H1 (cell line): ENCODE data around the gene ANP32B.
"Not testable (repeated sequence)": the region's sequence is repeated elsewhere in the genome, so short reads cannot be mapped to it uniquely, and the experiment has no call there.

Source experiments
- ATF3 ChIP-seq: IDR thresholded peaks from 2 replicates; pipeline ENCODE4 v1.6.1; 2011; ENCODE audit warnings: low read depth, mild to moderate bottlenecking, low read length; ENCODE audit not compliant: insufficient read depth
- BRCA1 ChIP-seq: IDR thresholded peaks from 2 replicates; pipeline ENCODE4 v1.6.1; 2012; ENCODE audit warnings: low read depth, low read length, improper control_type of control experiment
- CTCF ChIP-seq, 3 experiments: IDR thresholded peaks; 1 replicate in 2 of 3; 2 replicates in 1 of 3; pipeline versions ENCODE4 v1.5.1 to v1.6.1; 2011; ENCODE audit warnings: low read length in 3 of 3, mild to moderate bottlenecking in 3 of 3, inconsistent platforms in 2 of 3, low read depth in 1 of 3, moderate library complexity in 1 of 3; ENCODE audit not compliant: insufficient read depth in 1 of 3; ENCODE audit errors: control extremely low read depth in 1 of 3
- EP300 ChIP-seq, 2 experiments: IDR thresholded peaks; 1 replicate in 1 of 2; 2 replicates in 1 of 2; pipeline ENCODE4 v1.6.1; 2011 to 2012; ENCODE audit warnings: low read depth in 2 of 2, low read length in 2 of 2, mild to moderate bottlenecking in 2 of 2, borderline replicate concordance in 1 of 2, inconsistent platforms in 1 of 2, moderate library complexity in 1 of 2
- EZH2 ChIP-seq: fragments of 200-600 bp; sonication (generic); IDR thresholded peaks from 2 replicates; pipeline ENCODE4 v1.7.1; 2012; ENCODE audit warnings: low read depth, mild to moderate bottlenecking, moderate library complexity, low read length, inconsistent platforms; ENCODE audit not compliant: severe bottlenecking
- JUND ChIP-seq: IDR thresholded peaks from 2 replicates; pipeline ENCODE4 v1.6.1; 2011; ENCODE audit warnings: mild to moderate bottlenecking, improper control_type of control experiment, low read length
- MAFK ChIP-seq: IDR thresholded peaks from 2 replicates; pipeline ENCODE4 v1.6.1; 2012; ENCODE audit warnings: low read depth, mild to moderate bottlenecking, improper control_type of control experiment, low read length
- NRF1 ChIP-seq: IDR thresholded peaks from 2 replicates; pipeline ENCODE4 v1.6.1; 2011; ENCODE audit warnings: mild to moderate bottlenecking, low read depth, low read length, improper control_type of control experiment
- POLR2A ChIP-seq, 2 experiments: IDR thresholded peaks; 1 replicate in 1 of 2; 2 replicates in 1 of 2; pipeline ENCODE4 v1.6.1; 2011; ENCODE audit warnings: low read depth in 2 of 2, low read length in 2 of 2, mild to moderate bottlenecking in 2 of 2; ENCODE audit errors: control extremely low read depth in 1 of 2

GRCh38 chr9:97950873-97951272, 32.3 kb upstream of the ANP32B start:
- TF ChIP-seq NRF1; CTCF (IDR thresholded peaks at IDR 0.05; ENCODE audit: control extremely low read depth in 1 of 3, insufficient read depth in 1 of 3, low read depth in 1 of 3, low read length in 3 of 3); ATF3; BRCA1; EP300 (IDR thresholded peaks at IDR 0.05; ENCODE audit: borderline replicate concordance in 1 of 2, low read depth in 2 of 2, low read length in 2 of 2); EZH2; POLR2A (IDR thresholded peaks at IDR 0.05; ENCODE audit: control extremely low read depth in 1 of 2, low read depth in 2 of 2, low read length in 2 of 2); JUND; MAFK: not testable (repeated sequence)
